Measurements from ENCODE around the gene DLD.
"Not testable (repeated sequence)": the region's sequence is repeated elsewhere in the genome, so short reads cannot be mapped to it uniquely, and the experiment has no call there.

DLD gene

GRCh38 chr7:107918948-107919347 is 28.0 kb downstream of the DLD start:
- Mint-ChIP-seq H3K4me3 (no peak overlapping the region), H3K36me3 (ENCODE audit: low read depth) (peaks cover 82% of the 10 kb centered on the region), H3K27me3 (no peaks in the 10 kb centered on the region), H3K9me3 (no peaks in the 10 kb centered on the region), H3K27ac (no peak overlapping the region), H3K4me1 (ENCODE audit: low read depth) (peaks cover 48% of the 10 kb centered on the region)

- peak overlapping the region; percentile 60 for H3K27ac Mint-ChIP-seq
- H3K4me1 Mint-ChIP-seq (ENCODE audit: low read depth), result peaks cover 52% of the 10 kb centered on the region
- peaks cover 82% of the 10 kb centered on the region for H3K36me3 Mint-ChIP-seq (ENCODE audit: low read depth)
- no peaks in the 10 kb centered on the region for H3K27me3 Mint-ChIP-seq
- H3K9me3 Mint-ChIP-seq, result no peaks in the 10 kb centered on the region
- no peak overlapping the region for H3K4me3 Mint-ChIP-seq
These were observed 29.2 kb downstream of the DLD start for GRCh38 chr7:107920048-107920772.

- not testable (repeated sequence) for H3K4me3 Mint-ChIP-seq, H3K27me3 Mint-ChIP-seq, H3K27ac Mint-ChIP-seq, H3K9me3 Mint-ChIP-seq
- H3K36me3 Mint-ChIP-seq (ENCODE audit: low read depth), result peaks cover 83% of the 10 kb centered on the region
- H3K4me1 Mint-ChIP-seq (ENCODE audit: low read depth), result peaks cover 57% of the 10 kb centered on the region
These were observed 30.8 kb downstream of the DLD start for GRCh38 chr7:107921826-107922225.

GRCh38 chr7:107922886-107923285 is 31.9 kb downstream of the DLD start:
- Mint-ChIP-seq H3K27ac (no peak overlapping the region), H3K4me1 (ENCODE audit: low read depth) (peaks cover 57% of the 10 kb centered on the region), H3K4me3 (no peak overlapping the region), H3K9me3 (no peaks in the 10 kb centered on the region), H3K36me3 (ENCODE audit: low read depth) (peaks cover 78% of the 10 kb centered on the region), H3K27me3 (no peaks in the 10 kb centered on the region)

- Mint-ChIP-seq H3K27me3 (no peaks in the 10 kb centered on the region), H3K4me1 (ENCODE audit: low read depth) (peaks cover 51% of the 10 kb centered on the region), H3K9me3 (no peaks in the 10 kb centered on the region), H3K27ac (peak overlapping the region; percentile 42), H3K36me3 (ENCODE audit: low read depth) (peaks cover 64% of the 10 kb centered on the region), H3K4me3 (no peak overlapping the region)
These were observed 34.0 kb downstream of the DLD start for GRCh38 chr7:107924841-107925504.

- no peaks in the 10 kb centered on the region for H3K9me3 Mint-ChIP-seq
- H3K27ac Mint-ChIP-seq, result no peak overlapping the region
- no peaks in the 10 kb centered on the region for H3K27me3 Mint-ChIP-seq
- H3K4me3 Mint-ChIP-seq, result no peak overlapping the region
- peaks cover 53% of the 10 kb centered on the region for H3K36me3 Mint-ChIP-seq (ENCODE audit: low read depth)
- peaks cover 41% of the 10 kb centered on the region for H3K4me1 Mint-ChIP-seq (ENCODE audit: low read depth)
These were observed 35.5 kb downstream of the DLD start for GRCh38 chr7:107926481-107926880.

GRCh38 chr7:107931740-107932515 is 40.9 kb downstream of the DLD start:
- Mint-ChIP-seq H3K27me3 (no peaks in the 10 kb centered on the region), H3K4me3 (no peak overlapping the region), H3K4me1 (ENCODE audit: low read depth) (peaks cover 19% of the 10 kb centered on the region), H3K27ac (no peak overlapping the region), H3K36me3 (ENCODE audit: low read depth) (peaks cover 27% of the 10 kb centered on the region), H3K9me3 (no peaks in the 10 kb centered on the region)

- no peaks in the 10 kb centered on the region for H3K9me3 Mint-ChIP-seq
- H3K4me1 Mint-ChIP-seq (ENCODE audit: low read depth), result peaks cover 19% of the 10 kb centered on the region
- no peak overlapping the region for H3K27ac Mint-ChIP-seq
- H3K27me3 Mint-ChIP-seq, result no peaks in the 10 kb centered on the region
- H3K36me3 Mint-ChIP-seq (ENCODE audit: low read depth), result peaks cover 20% of the 10 kb centered on the region
- H3K4me3 Mint-ChIP-seq, result no peak overlapping the region
These were observed 41.8 kb downstream of the DLD start for GRCh38 chr7:107932805-107933204.

GRCh38 chr7:107933386-107934013 is 42.5 kb downstream of the DLD start:
- H3K4me1 Mint-ChIP-seq (ENCODE audit: low read depth), result peaks cover 19% of the 10 kb centered on the region
- no peak overlapping the region for H3K4me3 Mint-ChIP-seq
- no peaks in the 10 kb centered on the region for H3K9me3 Mint-ChIP-seq
- no peak overlapping the region for H3K27ac Mint-ChIP-seq
- H3K36me3 Mint-ChIP-seq (ENCODE audit: low read depth), result peaks cover 20% of the 10 kb centered on the region
- H3K27me3 Mint-ChIP-seq, result no peaks in the 10 kb centered on the region

GRCh38 chr7:107934991-107935770 is 44.2 kb downstream of the DLD start:
- H3K27me3 Mint-ChIP-seq, result no peaks in the 10 kb centered on the region
- H3K36me3 Mint-ChIP-seq (ENCODE audit: low read depth), result peaks cover 17% of the 10 kb centered on the region
- peaks cover 19% of the 10 kb centered on the region for H3K4me1 Mint-ChIP-seq (ENCODE audit: low read depth)
- no peak overlapping the region for H3K4me3 Mint-ChIP-seq
- H3K27ac Mint-ChIP-seq, result no peak overlapping the region
- H3K9me3 Mint-ChIP-seq, result no peaks in the 10 kb centered on the region

GRCh38 chr7:107936312-107936711 is 45.3 kb downstream of the DLD start:
- Mint-ChIP-seq H3K36me3 (ENCODE audit: low read depth) (peaks cover 20% of the 10 kb centered on the region), H3K4me1 (ENCODE audit: low read depth) (peaks cover 19% of the 10 kb centered on the region), H3K9me3 (no peaks in the 10 kb centered on the region), H3K4me3 (no peak overlapping the region), H3K27me3 (no peaks in the 10 kb centered on the region), H3K27ac (no peak overlapping the region)

- Mint-ChIP-seq H3K4me1 (ENCODE audit: low read depth) (peaks cover 15% of the 10 kb centered on the region), H3K27ac (no peak overlapping the region), H3K4me3 (no peak overlapping the region), H3K9me3 (no peaks in the 10 kb centered on the region), H3K27me3 (no peaks in the 10 kb centered on the region), H3K36me3 (ENCODE audit: low read depth) (peaks cover 9% of the 10 kb centered on the region)
These were observed 46.5 kb downstream of the DLD start for GRCh38 chr7:107937531-107937930.

- H3K27me3 Mint-ChIP-seq, result no peaks in the 10 kb centered on the region
- H3K4me1 Mint-ChIP-seq (ENCODE audit: low read depth), result peaks cover 5% of the 10 kb centered on the region
- H3K4me3 Mint-ChIP-seq, result no peak overlapping the region
- H3K36me3 Mint-ChIP-seq (ENCODE audit: low read depth), result peaks cover 6% of the 10 kb centered on the region
- no peaks in the 10 kb centered on the region for H3K9me3 Mint-ChIP-seq
- H3K27ac Mint-ChIP-seq, result no peak overlapping the region
These were observed 47.7 kb downstream of the DLD start for GRCh38 chr7:107938456-107939250.
